H1 (cell line): Measurements from ENCODE around the gene NR1D2. TPM values are rescaled to one million over a fixed set of nuclear protein-coding genes. Genes with fewer than 3 reads are reported as not detected.

Experiments used
- CTCF ChIA-PET: fragments of 300-600 bp; sonication (Branson Sonifier 250); formaldehyde crosslinking; loops from one replicate; lab custom pipeline; 2021; ENCODE audit not compliant: partially characterized antibody; lab: Charles Lee
- POLR2A ChIA-PET: fragments of 300-600 bp; sonication (Branson Sonifier 250); formaldehyde crosslinking; loops from one replicate; lab custom pipeline; 2021; ENCODE audit warnings: inconsistent platforms; ENCODE audit not compliant: partially characterized antibody; lab: Charles Lee
- DNase-seq, 2 experiments: peaks; one replicate each; pipeline versions ENCODE4 v3.0.0 to v3.0.0-alpha.2; 2010 to 2022; ENCODE audit warnings: low spot score in 2 of 2, low read depth in 1 of 2, mixed read lengths in 1 of 2
- FAIRE-seq: peaks from 2 replicates; lab custom pipeline; 2011; peaks lifted over from hg19 to GRCh38; lab: Jason Lieb, UNC
- H2AFZ ChIP-seq: 2 replicates; pipeline ENCODE4 v1.8.1; 2012; ENCODE audit warnings: low read length, inconsistent platforms
- H2AK5ac ChIP-seq: 2 replicates; pipeline ENCODE4 v1.6.1; 2013; ENCODE audit warnings: low read depth, low read length
- H2BK120ac ChIP-seq: replicated peaks from 2 replicates; pipeline ENCODE3; 2013; ENCODE audit warnings: low read depth, low read length, inconsistent platforms
- H2BK12ac ChIP-seq: 2 replicates; pipeline ENCODE4 v1.6.1; 2013; ENCODE audit warnings: low read depth, low read length
- H2BK15ac ChIP-seq: 2 replicates; pipeline ENCODE4 v1.6.1; 2013; ENCODE audit warnings: low read length
- H2BK20ac ChIP-seq: 2 replicates; pipeline ENCODE4 v1.6.1; 2013; ENCODE audit warnings: low read length
- H2BK5ac ChIP-seq: 2 replicates; pipeline ENCODE4 v1.6.1; 2013; ENCODE audit warnings: low read depth, low read length
- H3K14ac ChIP-seq: 2 replicates; pipeline ENCODE4 v1.6.1; 2013; ENCODE audit warnings: inconsistent platforms; ENCODE audit not compliant: insufficient read length
- H3K18ac ChIP-seq: 2 replicates; pipeline ENCODE4 v1.6.1; 2013; ENCODE audit warnings: low read length; ENCODE audit errors: extremely low read depth
- H3K23ac ChIP-seq: 2 replicates; pipeline ENCODE4 v1.6.1; 2013; ENCODE audit warnings: inconsistent platforms; ENCODE audit not compliant: insufficient read length
- H3K23me2 ChIP-seq: 2 replicates; pipeline ENCODE4 v1.6.1; 2013; ENCODE audit warnings: low read depth, low read length
- H3K27ac ChIP-seq: 2 replicates; pipeline ENCODE4 v1.6.1; 2011; ENCODE audit warnings: low read depth, low read length, inconsistent platforms
- H3K27me3 ChIP-seq, 4 experiments: replicated peaks in 1 of 4; 1 replicate in 1 of 4; 2 replicates in 3 of 4; pipeline versions ENCODE4 v1.6.1 to v1.8.1; 2011 to 2013; ENCODE audit warnings: low read length in 3 of 4, mild to moderate bottlenecking in 3 of 4, inconsistent platforms in 2 of 4, mixed read lengths in 2 of 4, moderate library complexity in 1 of 4; ENCODE audit not compliant: control insufficient read depth in 3 of 4, insufficient read depth in 3 of 4; ENCODE audit errors: extremely low read depth in 1 of 4
- H3K36me3 ChIP-seq, 4 experiments: 2 replicates each; pipeline versions ENCODE4 v1.6.1 to v1.8.1; 2011 to 2013; ENCODE audit warnings: mild to moderate bottlenecking in 4 of 4, low read length in 3 of 4, moderate library complexity in 2 of 4, control low read depth in 1 of 4, inconsistent platforms in 1 of 4; ENCODE audit not compliant: insufficient read depth in 4 of 4, control insufficient read depth in 2 of 4
- H3K4ac ChIP-seq: replicated peaks from 2 replicates; pipeline ENCODE3; 2013; ENCODE audit warnings: low read length, low read depth, mixed read lengths, inconsistent platforms; ENCODE audit not compliant: insufficient read length
- H3K4me1 ChIP-seq, 4 experiments: replicated peaks in 1 of 4; 1 replicate in 1 of 4; 2 replicates in 3 of 4; pipeline versions ENCODE4 v1.6.1 to v1.8.1; 2011 to 2013; ENCODE audit warnings: low read length in 3 of 4, inconsistent platforms in 2 of 4, mixed read lengths in 1 of 4; ENCODE audit not compliant: insufficient read depth in 4 of 4, control insufficient read depth in 3 of 4
- H3K4me2 ChIP-seq, 2 experiments: 2 replicates each; pipeline versions ENCODE4 v1.6.1 to v1.8.1; 2011 to 2013; ENCODE audit warnings: low read depth in 2 of 2, low read length in 2 of 2, control low read depth in 1 of 2, inconsistent platforms in 1 of 2, mild to moderate bottlenecking in 1 of 2; ENCODE audit not compliant: insufficient read depth in 1 of 2
- H3K4me3 ChIP-seq, 4 experiments: fragments of 200-600, 300-600 bp in 1 of 4; sonication (generic), shearing (Covaris generic), sonication (Bioruptor Twin) in 1 of 4; 2 replicates each; pipeline versions ENCODE4 v1.5.1 to v1.8.1; 2011 to 2016; ENCODE audit warnings: low read length in 4 of 4, low read depth in 3 of 4, control low read depth in 2 of 4, inconsistent platforms in 2 of 4, mild to moderate bottlenecking in 2 of 4, mixed read lengths in 1 of 4, moderate library complexity in 1 of 4; ENCODE audit not compliant: insufficient read depth in 2 of 4; ENCODE audit errors: extremely low read depth in 1 of 4
- H3K56ac ChIP-seq: replicated peaks from 2 replicates; pipeline ENCODE3; 2013; ENCODE audit warnings: low read depth, mild to moderate bottlenecking, mixed read lengths, low read length, inconsistent platforms; ENCODE audit not compliant: insufficient read length
- H3K79me1 ChIP-seq: 2 replicates; pipeline ENCODE4 v1.6.1; 2013; ENCODE audit warnings: low read depth, low read length, control low read depth
- H3K79me2 ChIP-seq, 2 experiments: 2 replicates each; pipeline versions ENCODE4 v1.6.1 to v1.8.1; 2012 to 2013; ENCODE audit warnings: low read length in 2 of 2, mild to moderate bottlenecking in 2 of 2, inconsistent platforms in 1 of 2; ENCODE audit not compliant: insufficient read depth in 2 of 2, control insufficient read depth in 1 of 2
- H3K9ac ChIP-seq, 4 experiments: replicated peaks in 1 of 4; 1 replicate in 1 of 4; 2 replicates in 3 of 4; pipeline versions ENCODE4 v1.6.1 to v1.8.1; 2011 to 2013; ENCODE audit warnings: low read depth in 3 of 4, low read length in 3 of 4, control low read depth in 2 of 4, mild to moderate bottlenecking in 2 of 4, moderate library complexity in 2 of 4, inconsistent platforms in 1 of 4; ENCODE audit errors: extremely low read depth in 1 of 4
- H3K9me3 ChIP-seq, 2 experiments: 2 replicates each; pipeline versions ENCODE4 v1.6.1 to v1.8.1; 2012 to 2013; ENCODE audit warnings: mild to moderate bottlenecking in 2 of 2, moderate library complexity in 2 of 2, control low read depth in 1 of 2, inconsistent platforms in 1 of 2, low read depth in 1 of 2, low read length in 1 of 2, mixed read lengths in 1 of 2; ENCODE audit not compliant: insufficient read depth in 2 of 2
- H4K20me1 ChIP-seq, 2 experiments: replicated peaks in 1 of 2; 2 replicates each; pipeline versions ENCODE3 to v1.8.1; 2011 to 2013; ENCODE audit warnings: inconsistent platforms in 2 of 2, low read length in 2 of 2, mild to moderate bottlenecking in 1 of 2; ENCODE audit not compliant: insufficient read depth in 2 of 2, control insufficient read depth in 1 of 2
- H4K5ac ChIP-seq: 2 replicates; pipeline ENCODE4 v1.6.1; 2013; ENCODE audit warnings: low read length, low read depth, mixed read lengths, inconsistent platforms; ENCODE audit not compliant: insufficient read length
- H4K8ac ChIP-seq: 2 replicates; pipeline ENCODE4 v1.8.0; 2013; ENCODE audit warnings: mild to moderate bottlenecking, moderate library complexity, low read length, inconsistent platforms; ENCODE audit not compliant: insufficient read depth; ENCODE audit errors: extremely low read depth
- H4K91ac ChIP-seq: replicated peaks from 2 replicates; pipeline ENCODE3; 2013; ENCODE audit warnings: low read length, mixed read lengths, inconsistent platforms; ENCODE audit not compliant: insufficient read length
- CHD2 ChIP-seq: IDR thresholded peaks from 2 replicates; pipeline ENCODE4 v1.6.1; 2012; ENCODE audit warnings: low read length, improper control_type of control experiment
- EP300 ChIP-seq, 2 experiments: IDR thresholded peaks; 1 replicate in 1 of 2; 2 replicates in 1 of 2; pipeline ENCODE4 v1.6.1; 2011 to 2012; ENCODE audit warnings: low read depth in 2 of 2, low read length in 2 of 2, mild to moderate bottlenecking in 2 of 2, borderline replicate concordance in 1 of 2, inconsistent platforms in 1 of 2, moderate library complexity in 1 of 2
- GTF2F1 ChIP-seq: IDR thresholded peaks from 2 replicates; pipeline ENCODE4 v1.6.1; 2012; ENCODE audit warnings: low read depth, low read length, improper control_type of control experiment, borderline replicate concordance
- JUN ChIP-seq: IDR thresholded peaks from 2 replicates; pipeline ENCODE4 v1.6.1; 2011; ENCODE audit warnings: low read depth, mild to moderate bottlenecking, improper control_type of control experiment, low read length
- JUND ChIP-seq: IDR thresholded peaks from 2 replicates; pipeline ENCODE4 v1.6.1; 2011; ENCODE audit warnings: mild to moderate bottlenecking, improper control_type of control experiment, low read length
- NRF1 ChIP-seq: IDR thresholded peaks from 2 replicates; pipeline ENCODE4 v1.6.1; 2011; ENCODE audit warnings: mild to moderate bottlenecking, low read depth, low read length, improper control_type of control experiment
- PHF8 ChIP-seq: fragments of 200-600 bp; sonication (generic); conservative IDR thresholded peaks from 2 replicates; pipeline ENCODE4 v1.7.1; 2012; ENCODE audit warnings: low read depth, mild to moderate bottlenecking, inconsistent platforms, low read length, moderate library complexity
- POLR2A ChIP-seq, 2 experiments: IDR thresholded peaks; 1 replicate in 1 of 2; 2 replicates in 1 of 2; pipeline ENCODE4 v1.6.1; 2011; ENCODE audit warnings: low read depth in 2 of 2, low read length in 2 of 2, mild to moderate bottlenecking in 2 of 2; ENCODE audit errors: control extremely low read depth in 1 of 2
- RNF2 ChIP-seq: fragments of 200-900, 300-1000 bp; sonication (generic); IDR thresholded peaks from 2 replicates; pipeline ENCODE4 v1.7.1; 2016; ENCODE audit warnings: borderline replicate concordance, low read depth, mild to moderate bottlenecking, antibody characterized with exemption, low read length; ENCODE audit not compliant: poor library complexity, severe bottlenecking; ENCODE audit errors: missing control alignments
- SIN3A ChIP-seq, 2 experiments: IDR thresholded peaks in 1 of 2; conservative IDR thresholded peaks in 1 of 2; 2 replicates each; pipeline ENCODE4 v1.6.1; 2011 to 2012; ENCODE audit warnings: low read length in 2 of 2, improper control_type of control experiment in 1 of 2, low read depth in 1 of 2, mild to moderate bottlenecking in 1 of 2
- SIRT6 ChIP-seq: IDR thresholded peaks from one replicate; pipeline ENCODE4 v1.7.1; 2012; ENCODE audit warnings: low read length, inconsistent platforms
- SUZ12 ChIP-seq: fragments of 200-600 bp; sonication (generic); IDR thresholded peaks from 2 replicates; pipeline ENCODE4 v1.6.1; 2012; ENCODE audit warnings: mild to moderate bottlenecking, inconsistent platforms, low read length, moderate library complexity, mixed read lengths
- TAF1 ChIP-seq: IDR thresholded peaks from 2 replicates; pipeline ENCODE4 v1.6.1; 2011; ENCODE audit warnings: mild to moderate bottlenecking, low read depth, low read length
- WGBS, 2 experiments: shearing (Covaris generic) in 1 of 2; methylation state at CpG; one replicate each; pipeline versions ENCODE4 v1.1.6 to v1.1.7; 2013 to 2015; ENCODE audit warnings: low lambda C conversion rate in 2 of 2, mixed read lengths in 2 of 2, inconsistent platforms in 1 of 2, low coverage in 1 of 2, missing lambda C conversion rate in 1 of 2; ENCODE audit not compliant: insufficient replicate concordance in 2 of 2, insufficient coverage in 1 of 2, insufficient read length in 1 of 2; ENCODE audit errors: extremely low coverage in 1 of 2, missing lambda C conversion rate in 1 of 2; 5-methylcytosine and 5-hydroxymethylcytosine counted together
- polyA plus RNA-seq, 7 experiments: library from polyadenylated mRNA; depleted of rRNA in 3 of 7; stranded (reverse) in 5 of 7; unstranded in 2 of 7; fragments of >200 nt in 5 of 7; fragments of 200-250 nt in 2 of 7; gene quantifications; 1 replicate in 5 of 7; 2 replicates in 1 of 7; 4 replicates in 1 of 7; pipeline versions ENCODE4 v1.2.1 to v1.2.3, GENCODE V29; 2011 to 2013; ENCODE audit warnings: missing spikeins in 2 of 7, mixed read lengths in 2 of 7
- total RNA-seq: library from RNA; stranded (reverse); fragmentation: NEBNext Ultra II Directional; extraction: Animal tissue kit (Norgen Biotek cat#: 25700); gene quantifications from 2 replicates; pipeline ENCODE4 v1.2.1, GENCODE V29; 2021
- TF ChIP-seq, protein P1 (sequence below): IDR thresholded peaks from 2 replicates; pipeline ENCODE4 v1.6.1; 2012; ENCODE audit warnings: inconsistent platforms

Gene NR1D2
- total and polyA plus RNA-seq, 2 of the 8 experiments (the other 6 are each of a cell fraction or from before 2014, with no cell fraction given), result 5.9 to 21.7 TPM

DNA sequence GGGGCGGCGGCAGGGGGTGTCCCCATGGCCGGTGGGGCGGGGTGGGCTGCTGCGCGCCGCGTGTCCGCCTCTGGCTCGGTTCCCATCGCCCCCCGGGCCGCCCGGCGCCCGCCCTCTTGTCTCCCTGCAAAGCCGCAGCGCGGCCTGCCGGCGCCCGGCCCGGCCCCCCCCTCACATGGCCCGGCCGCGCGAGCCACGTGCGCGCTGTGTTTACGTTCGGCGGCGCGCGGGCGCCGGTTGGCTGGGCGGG lies 502 bp downstream of the NR1D2 start:
- Histone ChIP-seq H4K8ac (peak overlapping the region; percentile 97; the same call in 1 of the 2 replicates), H2BK15ac (no peak overlapping the region), H2AK5ac (no peak overlapping the region), H3K27me3 (no peaks in the 10 kb centered on the region; a peak in 1 of 7 replicates), H3K27ac (peak overlapping the region; percentile 90; the same call in 1 of the 2 replicates), H3K36me3 (no peaks in the 10 kb centered on the region), H3K4me3 (peak overlapping the region; percentile 44 to 91 (median 68); a peak in 5 of 8 replicates), H2BK120ac (no peak overlapping the region), H3K9me3 (no peaks in the 10 kb centered on the region), H4K20me1 (peaks cover 0 to 3% of the 10 kb centered on the region in 2 experiments), H3K56ac (no peak overlapping the region), H3K4ac (no peak overlapping the region), H3K23me2 (peaks cover 5% of the 10 kb centered on the region), H3K14ac (no peak overlapping the region), H3K79me1 (no peaks in the 10 kb centered on the region), H2BK5ac (no peak overlapping the region), H4K91ac (no peak overlapping the region), H3K9ac (peak overlapping the region in 3 of 4 experiments; percentile 78 to 100 (median 93); a peak in 6 of 7 replicates), H3K18ac (no peak overlapping the region), H2BK12ac (no peak overlapping the region), H3K23ac (no peak overlapping the region), H2AFZ (no peak overlapping the region), H2BK20ac (no peak overlapping the region), H4K5ac (no peak overlapping the region), H3K4me1 (peaks cover 8 to 17% (median 12%) of the 10 kb centered on the region in 4 experiments; a peak in 6 of 7 replicates), H3K4me2 (no peak overlapping the region; a peak in 1 of 4 replicates), H3K79me2 (peaks cover 4 to 41% of the 10 kb centered on the region in 2 experiments; a peak in 3 of 4 replicates)
- POLR2A ChIA-PET, result interaction anchor here (1.0 to 6.6 kb wide), 6 partner anchors 9 to 28 kb away, joined by 5 to 137 read pairs (median 10); partner anchors contain the start of genes NKIRAS1 and RPL15
- DNase-seq (no peak), FAIRE-seq (no peak)
- CTCF ChIA-PET, result no interaction called here
- TF ChIP-seq JUND (no peak), GTF2F1 (no peak), SIN3A (conservative IDR thresholded peaks at IDR 0.05 in 1 of 2, IDR thresholded peaks at IDR 0.05 in 1 of 2; ENCODE audit: low read depth in 1 of 2, low read length in 2 of 2) (peak in 1 of 2 experiments; percentile 36; a peak in 1 of 4 replicates), PHF8 (0 out of 2 replicates have a peak, but pooled peaks have one; percentile 8), JUN (no peak), TAF1 (peak; percentile 66; the same call in 1 of the 2 replicates), SUZ12 (no peak), EP300 (IDR thresholded peaks at IDR 0.05; ENCODE audit: borderline replicate concordance in 1 of 2, low read depth in 2 of 2, low read length in 2 of 2) (no peak), NRF1 (no peak), POLR2A (IDR thresholded peaks at IDR 0.05; ENCODE audit: control extremely low read depth in 1 of 2, low read depth in 2 of 2, low read length in 2 of 2) (peak; percentile 38 to 63), CHD2 (0 out of 2 replicates have a peak, but pooled peaks have one; percentile 5), SIRT6 (no peak), RNF2 (no peak)
- TF ChIP-seq, protein P1, sequence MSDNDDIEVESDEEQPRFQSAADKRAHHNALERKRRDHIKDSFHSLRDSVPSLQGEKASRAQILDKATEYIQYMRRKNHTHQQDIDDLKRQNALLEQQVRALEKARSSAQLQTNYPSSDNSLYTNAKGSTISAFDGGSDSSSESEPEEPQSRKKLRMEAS, result peak; percentile 90
- WGBS, 2 experiments, result no CpG with 5 or more reads among the region's 39 CpGs
